ENCODE data around the gene SORL1.

The SORL1 gene

GRCh38 chr11:121456151-121456550 is 4.0 kb downstream of the SORL1 start:
- DNase-seq, result no peak

- no peak for DNase-seq
These were observed 4.8 kb downstream of the SORL1 start for GRCh38 chr11:121456816-121457431.

GRCh38 chr11:121458551-121458950 is 6.4 kb downstream of the SORL1 start:
- DNase-seq, result no peak

GRCh38 chr11:121459413-121460017 is 7.4 kb downstream of the SORL1 start:
- no peak for DNase-seq

GRCh38 chr11:121460941-121461514 is 8.9 kb downstream of the SORL1 start:
- no peak for DNase-seq

GRCh38 chr11:121461843-121462242 is 9.7 kb downstream of the SORL1 start:
- DNase-seq, result no peak

- no peak for DNase-seq
These were observed 11.7 kb downstream of the SORL1 start for GRCh38 chr11:121463689-121464335.

- peak; percentile 89 for DNase-seq
These were observed 12.3 kb downstream of the SORL1 start for GRCh38 chr11:121464352-121464946.

GRCh38 chr11:121465709-121466062 is 13.6 kb downstream of the SORL1 start:
- DNase-seq, result no peak

GRCh38 chr11:121466063-121466794 is 14.1 kb downstream of the SORL1 start:
- DNase-seq, result peak; percentile 71

GRCh38 chr11:121467471-121467870 is 15.4 kb downstream of the SORL1 start:
- no peak for DNase-seq

GRCh38 chr11:121467965-121468364 is 15.9 kb downstream of the SORL1 start:
- peak; percentile 88 for DNase-seq

- no peak for DNase-seq
These were observed 17.8 kb downstream of the SORL1 start for GRCh38 chr11:121469910-121470309.

GRCh38 chr11:121471167-121471566 is 19.1 kb downstream of the SORL1 start:
- DNase-seq, result no peak

- DNase-seq, result no peak
These were observed 20.2 kb downstream of the SORL1 start for GRCh38 chr11:121472312-121472711.

- DNase-seq, result no peak
These were observed 21.1 kb downstream of the SORL1 start for GRCh38 chr11:121473064-121473777.

- DNase-seq, result no peak
These were observed 22.6 kb downstream of the SORL1 start for GRCh38 chr11:121474680-121475079.

GRCh38 chr11:121476379-121477032 is 24.4 kb downstream of the SORL1 start:
- DNase-seq, result no peak

- DNase-seq, result no peak
These were observed 26.2 kb downstream of the SORL1 start for GRCh38 chr11:121478226-121478894.

GRCh38 chr11:121478895-121479697 is 27.0 kb downstream of the SORL1 start:
- no peak for DNase-seq

All from stimulated activated CD4-positive, alpha-beta T cell treated with anti-CD3 and anti-CD28 coated beads, Interleukin-15, amount 100 ng/mL, for 24 hours (primary cell).